ENCODE data around the gene PRKCB. TPM values are rescaled to one million over a fixed set of nuclear protein-coding genes. Genes with fewer than 3 reads are reported as not detected.

Gene PRKCB
- total RNA-seq, 1 experiment from 2014 or later: 0.89 TPM

DNA sequence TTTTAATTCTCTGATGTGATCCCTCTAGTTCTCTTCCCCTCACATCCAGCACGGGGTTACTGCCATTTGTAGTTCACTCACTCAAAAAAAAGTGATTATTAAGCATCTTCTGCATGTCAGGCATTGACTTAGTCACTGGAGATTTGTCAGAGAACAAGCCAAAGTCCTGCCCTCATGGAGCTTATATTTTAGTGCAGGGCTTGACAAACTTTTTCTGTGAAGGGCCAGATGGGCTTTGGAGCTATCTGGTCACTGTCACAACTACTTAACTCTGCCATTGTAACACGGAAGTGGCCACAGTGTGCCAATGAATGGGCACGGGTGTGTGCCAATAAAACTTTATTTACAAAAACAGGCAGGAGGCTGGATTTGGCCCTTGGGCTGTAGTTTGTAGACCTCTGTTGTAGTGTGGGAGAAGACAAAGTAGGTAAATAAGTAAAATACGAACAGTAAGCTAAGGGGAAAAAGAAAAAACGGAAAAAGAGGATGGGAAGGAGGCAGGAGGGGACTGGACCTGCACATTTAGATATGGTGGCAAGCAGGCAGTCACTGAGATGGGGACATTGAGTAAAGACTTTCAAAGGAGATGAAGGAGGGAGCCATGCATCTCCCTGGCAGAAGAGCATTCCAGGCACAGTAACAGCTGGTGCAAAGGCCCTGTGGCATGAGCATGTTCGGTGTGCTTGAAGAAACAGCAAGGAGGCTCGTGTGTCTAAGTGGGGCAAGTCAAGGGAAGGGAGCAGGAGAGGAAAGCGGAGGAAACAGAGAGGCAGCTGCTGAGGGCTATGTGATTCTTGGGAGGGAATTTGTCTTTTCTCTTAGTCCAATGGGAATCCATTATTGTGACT, 217.5 kb downstream of the PRKCB start (continued):
- no peak for TF ChIP-seq TCF7L2 (IDR thresholded peaks at IDR 0.05; ENCODE audit: borderline replicate concordance, extremely low read depth, insufficient read depth, insufficient read length)
- TF ChIP-seq, protein P1, sequence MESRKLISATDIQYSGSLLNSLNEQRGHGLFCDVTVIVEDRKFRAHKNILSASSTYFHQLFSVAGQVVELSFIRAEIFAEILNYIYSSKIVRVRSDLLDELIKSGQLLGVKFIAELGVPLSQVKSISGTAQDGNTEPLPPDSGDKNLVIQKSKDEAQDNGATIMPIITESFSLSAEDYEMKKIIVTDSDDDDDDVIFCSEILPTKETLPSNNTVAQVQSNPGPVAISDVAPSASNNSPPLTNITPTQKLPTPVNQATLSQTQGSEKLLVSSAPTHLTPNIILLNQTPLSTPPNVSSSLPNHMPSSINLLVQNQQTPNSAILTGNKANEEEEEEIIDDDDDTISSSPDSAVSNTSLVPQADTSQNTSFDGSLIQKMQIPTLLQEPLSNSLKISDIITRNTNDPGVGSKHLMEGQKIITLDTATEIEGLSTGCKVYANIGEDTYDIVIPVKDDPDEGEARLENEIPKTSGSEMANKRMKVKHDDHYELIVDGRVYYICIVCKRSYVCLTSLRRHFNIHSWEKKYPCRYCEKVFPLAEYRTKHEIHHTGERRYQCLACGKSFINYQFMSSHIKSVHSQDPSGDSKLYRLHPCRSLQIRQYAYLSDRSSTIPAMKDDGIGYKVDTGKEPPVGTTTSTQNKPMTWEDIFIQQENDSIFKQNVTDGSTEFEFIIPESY (IDR thresholded peaks at IDR 0.05; ENCODE audit: extremely low read depth, insufficient replicate concordance, low read length): no peak
- no peak for TF ChIP-seq JUND (IDR thresholded peaks at IDR 0.05)
- no peak for TF ChIP-seq ELF1 (IDR thresholded peaks at IDR 0.05; ENCODE audit: borderline replicate concordance, low read depth)
- TF ChIP-seq CEBPB (IDR thresholded peaks at IDR 0.05; ENCODE audit: low read depth): no peak
- no peak for TF ChIP-seq RAD21 (IDR thresholded peaks at IDR 0.05; ENCODE audit: low read depth)

DNA sequence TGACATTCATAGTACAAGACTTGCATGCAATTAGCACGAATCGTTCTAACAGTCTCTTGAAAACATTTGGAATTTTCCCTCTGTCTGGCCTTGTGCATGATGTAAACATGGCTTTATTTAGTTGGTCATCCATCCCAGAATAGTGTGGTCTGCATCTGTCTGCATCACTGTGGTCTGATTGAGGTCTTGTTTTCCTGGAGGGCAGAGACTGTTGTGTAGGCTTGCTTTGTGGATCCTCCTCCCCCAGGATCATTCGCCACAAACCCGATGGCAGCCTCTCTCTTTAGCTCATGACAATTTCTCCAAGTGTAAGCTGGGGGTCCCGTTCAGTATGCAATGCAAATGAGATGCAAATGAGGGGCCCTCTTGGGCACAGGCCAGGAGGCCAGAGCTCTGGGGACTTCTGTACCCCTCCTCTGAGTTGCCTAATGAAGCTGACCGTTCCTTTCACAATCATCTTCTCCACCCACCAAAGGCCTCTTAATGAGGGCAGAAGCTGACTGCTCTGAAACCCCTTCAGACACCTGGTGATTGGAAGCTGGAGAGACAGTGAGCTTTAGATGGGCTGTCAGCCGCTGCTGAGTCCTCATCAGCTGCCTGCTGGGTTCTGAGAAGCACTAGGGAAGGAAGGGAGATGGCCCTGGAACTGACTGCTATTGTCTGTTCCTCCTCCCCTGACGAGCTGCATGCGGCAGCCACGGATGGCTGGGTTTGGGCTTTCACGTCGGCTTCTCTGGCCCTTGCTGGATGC, 219.1 kb downstream of the PRKCB start:
- POLR2A ChIA-PET: no interaction called here
- DNase-seq (ENCODE audit: low read depth, low spot score) (no peak), ATAC-seq (no peak)
- Histone ChIP-seq H3K4me3 (replicated peaks in 1 of 2; ENCODE audit: low read depth in 1 of 2, low read length in 2 of 2) (no peak overlapping the region), H4K20me1 (ENCODE audit: insufficient read depth) (no peaks in the 10 kb centered on the region), H3K27me3 (ENCODE audit: insufficient read depth, low read length) (peaks cover 66% of the 10 kb centered on the region), H2AFZ (ENCODE audit: low read depth, low read length, poor library complexity, severe bottlenecking) (no peak overlapping the region), H3K9me3 (ENCODE audit: control insufficient read depth in 1 of 2, insufficient read depth in 1 of 2, low read depth in 1 of 2, low read length in 2 of 2) (no peaks in the 10 kb centered on the region), H3K9ac (ENCODE audit: low read length) (no peak overlapping the region), H3K36me3 (ENCODE audit: control insufficient read depth in 1 of 2, insufficient read depth in 2 of 2, low read length in 2 of 2) (no peaks in the 10 kb centered on the region), H3K79me2 (ENCODE audit: insufficient read depth, low read length) (no peaks in the 10 kb centered on the region), H3K4me1 (ENCODE audit: control insufficient read depth in 1 of 2, insufficient read depth in 2 of 2, low read length in 2 of 2) (no peaks in the 10 kb centered on the region), H3K27ac (ENCODE audit: low read depth, low read length) (no peak overlapping the region), H3K4me2 (ENCODE audit: low read length) (no peak overlapping the region), H3K9me2 (ENCODE audit: insufficient read depth) (no peaks in the 10 kb centered on the region)
- no TSS peak for BruUV-seq (replicated peaks)
- TF ChIP-seq FOSL1 (IDR thresholded peaks at IDR 0.05; ENCODE audit: low read depth): no peak
- TF ChIP-seq EZH2 (IDR thresholded peaks at IDR 0.05): no peak
- TF ChIP-seq ZNF274 (IDR thresholded peaks at IDR 0.05; ENCODE audit: low read depth, low read length): no peak
- TF ChIP-seq SIN3A (IDR thresholded peaks at IDR 0.05; ENCODE audit: low read depth): no peak
- no peak for TF ChIP-seq RAD21 (IDR thresholded peaks at IDR 0.05; ENCODE audit: low read depth)
- TF ChIP-seq EGR1 (IDR thresholded peaks at IDR 0.05; ENCODE audit: low read depth): no peak
- no peak for TF ChIP-seq JUND (IDR thresholded peaks at IDR 0.05)
- no peak for TF ChIP-seq CEBPB (IDR thresholded peaks at IDR 0.05; ENCODE audit: low read depth)
- TF ChIP-seq TCF7L2 (IDR thresholded peaks at IDR 0.05; ENCODE audit: borderline replicate concordance, extremely low read depth, insufficient read depth, insufficient read length): no peak
- no peak for TF ChIP-seq SP1 (IDR thresholded peaks at IDR 0.05; ENCODE audit: low read depth)
- no peak for TF ChIP-seq EZH2phosphoT487 (IDR thresholded peaks at IDR 0.05; ENCODE audit: borderline replicate concordance)
- no peak for TF ChIP-seq ZFX (IDR thresholded peaks at IDR 0.05)
- CTCF ChIA-PET: interaction anchor here (0.7 to 1.9 kb wide), 3 partner anchors 10 to 444 kb away, joined by 3 to 7 read pairs (median 5); no protein-coding TSS in a partner anchor
- intact Hi-C loops (cut with micrococcal nuclease): no loop called here
- RAD21 ChIA-PET (ENCODE audit: low non-redundant PET in 1 of 2, low total read pairs in 2 of 2, uncharacterized antibody in 2 of 2, unreplicated experiment in 2 of 2): no interaction called here

All from HCT116 (cell line).